Loucy (cell line): ENCODE measurements around the gene CMTR2.

ENCODE experiments used
- H2AFZ ChIP-seq: fragments of 200-600 bp; sonication (generic); 2 replicates; pipeline ENCODE4 v1.6.0; 2016; ENCODE audit warnings: antibody characterized with exemption, mild to moderate bottlenecking, low read length, moderate library complexity
- H3F3A ChIP-seq: fragments of 200-600 bp; 2 replicates; pipeline ENCODE4 v1.6.0; 2016; ENCODE audit warnings: antibody characterized with exemption, low read depth, mild to moderate bottlenecking
- H3K27me3 ChIP-seq: fragments of 200-600 bp; sonication (generic); 2 replicates; pipeline ENCODE4 v1.6.1; 2014; ENCODE audit warnings: low read length, mild to moderate bottlenecking; ENCODE audit not compliant: insufficient read depth, poor library complexity, severe bottlenecking
- H3K36me3 ChIP-seq: fragments of 200-600 bp; sonication (generic); 2 replicates; pipeline ENCODE4 v1.6.1; 2016; ENCODE audit warnings: low read length; ENCODE audit not compliant: insufficient read depth
- H3K4me1 ChIP-seq: fragments of 200-600 bp; sonication (generic); 2 replicates; pipeline ENCODE4 v1.5.1; 2014; ENCODE audit warnings: low read length, mild to moderate bottlenecking; ENCODE audit not compliant: insufficient read depth, poor library complexity, severe bottlenecking
- H3K4me2 ChIP-seq: fragments of 200-600 bp; sonication (generic); 2 replicates; pipeline ENCODE4 v1.6.0; 2014; ENCODE audit warnings: antibody characterized with exemption, low read length, low read depth, mild to moderate bottlenecking; ENCODE audit not compliant: poor library complexity, severe bottlenecking
- H3K4me3 ChIP-seq: fragments of 200-600 bp; sonication (generic); 2 replicates; pipeline ENCODE4 v1.5.1; 2014; ENCODE audit warnings: low read length, mild to moderate bottlenecking, mixed read lengths; ENCODE audit not compliant: poor library complexity, severe bottlenecking
- H3K79me2 ChIP-seq: fragments of 200-600 bp; sonication (generic); 2 replicates; pipeline ENCODE4 v1.6.1; 2014; ENCODE audit warnings: low read length; ENCODE audit not compliant: insufficient read depth
- H3K9ac ChIP-seq: fragments of 200-600 bp; sonication (generic); 2 replicates; pipeline ENCODE4 v1.6.0; 2014; ENCODE audit warnings: mild to moderate bottlenecking, low read depth, low read length, moderate library complexity; ENCODE audit not compliant: poor library complexity, severe bottlenecking
- H3K9me2 ChIP-seq: fragments of 200-600 bp; sonication (generic); replicated peaks from 2 replicates; pipeline ENCODE4 v1.6.1; 2016; ENCODE audit warnings: low read depth, low read length, mixed read lengths
- H3K9me3 ChIP-seq: fragments of 200-600 bp; sonication (generic); 2 replicates; pipeline ENCODE4 v1.6.1; 2014; ENCODE audit warnings: mild to moderate bottlenecking, antibody characterized with exemption, low read length, low read depth; ENCODE audit not compliant: insufficient read depth
- H4K20me1 ChIP-seq: fragments of 200-600 bp; sonication (generic); 2 replicates; pipeline ENCODE4 v1.6.0; 2014; ENCODE audit warnings: antibody characterized with exemption, low read length, mild to moderate bottlenecking; ENCODE audit not compliant: insufficient read depth, poor library complexity, severe bottlenecking
- EZH2phosphoT487 ChIP-seq: fragments of 200-600 bp; IDR thresholded peaks from 2 replicates; pipeline ENCODE4 v1.6.1; 2018; ENCODE audit warnings: antibody characterized with exemption, mild to moderate bottlenecking, moderate library complexity, borderline replicate concordance
- TF ChIP-seq, protein P1 (sequence below): fragments of 200-600 bp; sonication (generic); conservative IDR thresholded peaks from 2 replicates; pipeline ENCODE4 v1.5.1; 2014; ENCODE audit warnings: mild to moderate bottlenecking, antibody characterized with exemption, low read length

The CMTR2 gene

DNA sequence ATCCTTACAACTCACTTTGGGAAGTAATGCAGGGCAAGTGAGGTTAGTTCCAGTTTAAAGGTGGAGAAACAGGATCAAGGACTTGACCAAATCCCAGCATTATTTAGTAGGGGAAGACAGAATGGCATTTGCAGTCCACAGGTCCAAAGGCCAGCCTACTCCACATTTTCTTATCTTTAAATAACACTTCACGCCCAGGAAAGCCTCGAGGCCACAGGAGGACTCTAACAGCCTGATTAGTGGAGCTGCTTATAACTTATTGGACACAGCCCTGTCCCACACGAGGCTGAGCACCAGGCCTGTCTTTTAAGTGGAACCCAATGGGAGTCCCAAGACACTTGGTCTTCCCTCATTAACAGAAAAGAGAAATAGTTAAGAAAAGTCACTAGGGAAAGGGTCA lies 46.6 kb downstream of the CMTR2 start:
- no peak for TF ChIP-seq EZH2phosphoT487
- TF ChIP-seq, protein P1, sequence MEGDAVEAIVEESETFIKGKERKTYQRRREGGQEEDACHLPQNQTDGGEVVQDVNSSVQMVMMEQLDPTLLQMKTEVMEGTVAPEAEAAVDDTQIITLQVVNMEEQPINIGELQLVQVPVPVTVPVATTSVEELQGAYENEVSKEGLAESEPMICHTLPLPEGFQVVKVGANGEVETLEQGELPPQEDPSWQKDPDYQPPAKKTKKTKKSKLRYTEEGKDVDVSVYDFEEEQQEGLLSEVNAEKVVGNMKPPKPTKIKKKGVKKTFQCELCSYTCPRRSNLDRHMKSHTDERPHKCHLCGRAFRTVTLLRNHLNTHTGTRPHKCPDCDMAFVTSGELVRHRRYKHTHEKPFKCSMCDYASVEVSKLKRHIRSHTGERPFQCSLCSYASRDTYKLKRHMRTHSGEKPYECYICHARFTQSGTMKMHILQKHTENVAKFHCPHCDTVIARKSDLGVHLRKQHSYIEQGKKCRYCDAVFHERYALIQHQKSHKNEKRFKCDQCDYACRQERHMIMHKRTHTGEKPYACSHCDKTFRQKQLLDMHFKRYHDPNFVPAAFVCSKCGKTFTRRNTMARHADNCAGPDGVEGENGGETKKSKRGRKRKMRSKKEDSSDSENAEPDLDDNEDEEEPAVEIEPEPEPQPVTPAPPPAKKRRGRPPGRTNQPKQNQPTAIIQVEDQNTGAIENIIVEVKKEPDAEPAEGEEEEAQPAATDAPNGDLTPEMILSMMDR, result no peak
- no peaks in the 10 kb centered on the region for H3K27me3 ChIP-seq
- H3K9me3 ChIP-seq, result no peaks in the 10 kb centered on the region

DNA sequence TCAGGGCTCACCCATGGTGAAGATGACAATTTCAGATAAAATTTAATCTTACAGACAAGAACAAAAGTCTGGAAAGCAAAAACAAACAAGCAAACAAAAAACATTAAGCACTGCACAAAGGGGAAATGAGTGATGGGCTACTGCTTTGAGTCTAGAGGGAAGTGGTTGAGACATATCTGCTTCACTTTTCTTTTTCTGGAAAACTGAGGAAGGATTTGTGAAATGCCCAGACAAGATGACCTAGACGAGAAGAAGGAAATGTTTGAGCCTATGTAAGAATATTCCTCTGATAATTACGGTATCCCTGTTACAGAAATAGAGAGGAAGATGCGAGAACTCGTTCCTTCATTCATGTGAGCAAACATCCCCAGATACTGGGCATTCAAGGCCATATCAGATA lies 47.2 kb downstream of the CMTR2 start:
- Histone ChIP-seq H3K4me1 (no peaks in the 10 kb centered on the region), H3K9ac (no peak overlapping the region), H3K9me3 (no peaks in the 10 kb centered on the region), H3K27me3 (no peaks in the 10 kb centered on the region), H2AFZ (no peak overlapping the region), H3K9me2 (no peaks in the 10 kb centered on the region), H3K79me2 (no peaks in the 10 kb centered on the region), H3K36me3 (no peaks in the 10 kb centered on the region), H4K20me1 (no peaks in the 10 kb centered on the region), H3K4me3 (no peak overlapping the region), H3F3A (no peaks in the 10 kb centered on the region), H3K4me2 (no peak overlapping the region)
- no peak for TF ChIP-seq EZH2phosphoT487
- TF ChIP-seq, protein P1, result no peak

More for the DNA sequence above, 46.6 kb downstream of the CMTR2 start:
- no peaks in the 10 kb centered on the region for H3K36me3 ChIP-seq
- H2AFZ ChIP-seq, result no peak overlapping the region
- H3F3A ChIP-seq, result no peaks in the 10 kb centered on the region
- no peaks in the 10 kb centered on the region for H3K9me2 ChIP-seq
- no peak overlapping the region for H3K4me3 ChIP-seq
- H3K79me2 ChIP-seq, result no peaks in the 10 kb centered on the region
- no peaks in the 10 kb centered on the region for H3K4me1 ChIP-seq
- no peak overlapping the region for H3K4me2 ChIP-seq
- H3K9ac ChIP-seq, result no peak overlapping the region
- no peaks in the 10 kb centered on the region for H4K20me1 ChIP-seq
